Transverse colon (tissue), 3 donors: ENCODE measurements around the gene RAPH1.
"Not testable (repeated sequence)": the region's sequence is repeated elsewhere in the genome, so short reads cannot be mapped to it uniquely, and the experiment has no call there.

Experiments used
- CTCF ChIP-seq, 5 experiments: fragments of 200-600 bp in 3 of 5; fragments of 450-650 bp in 2 of 5; sonication (generic) in 3 of 5; IDR thresholded peaks; 1 replicate in 2 of 5; 2 replicates in 3 of 5; pipeline ENCODE4 v1.5.1; 2016 to 2017; ENCODE audit warnings: antibody characterized with exemption in 5 of 5, inconsistent platforms in 3 of 5, mild to moderate bottlenecking in 2 of 5, moderate library complexity in 1 of 5
- POLR2A ChIP-seq: fragments of 450-650 bp; IDR thresholded peaks from one replicate; pipeline ENCODE4 v1.6.1; 2016; ENCODE audit warnings: antibody characterized with exemption, mild to moderate bottlenecking, moderate library complexity

- TF ChIP-seq POLR2A; CTCF (IDR thresholded peaks at IDR 0.05): not testable (repeated sequence)
Observed at GRCh38 chr2:203513268-203513667, 21.8 kb downstream of the RAPH1 start.
